Heart right ventricle (tissue), 16 donors: ENCODE results near the gene SCTR. TPM values are rescaled to one million over a fixed set of nuclear protein-coding genes. Genes with fewer than 3 reads are reported as not detected.

Experiments
- ATAC-seq, 8 donors: fragments of 200-7000 bp; cut with Tn5 transposase; one replicate each; pipeline ENCODE4 v1.9.1; 2020; ENCODE audit warnings: mild to moderate bottlenecking in 8 of 8, moderate library complexity in 8 of 8, moderate number of reproducible peaks in 1 of 8
- DNase-seq, 2 donors: peaks; one replicate each; pipeline ENCODE4 v3.0.0-alpha.2; 2020
- H3K27ac ChIP-seq, 10 donors: fragments of 200-600 bp; sonication (generic) in 2 of 10; one replicate each; pipeline versions ENCODE4 v1.5.0 to v1.8.0; 2020 to 2022; ENCODE audit warnings: mild to moderate bottlenecking in 3 of 10
- H3K27me3 ChIP-seq, 7 donors: fragments of 200-600 bp; one replicate each; pipeline ENCODE4 v1.8.0; 2021 to 2022; ENCODE audit warnings: mild to moderate bottlenecking in 2 of 7
- H3K36me3 ChIP-seq, 9 donors: fragments of 200-600 bp; sonication (generic) in 1 of 9; one replicate each; pipeline versions ENCODE4 v1.5.0 to v1.8.0; 2020 to 2022; ENCODE audit warnings: mild to moderate bottlenecking in 2 of 9
- H3K4me1 ChIP-seq, 9 donors: fragments of 200-600 bp; sonication (generic) in 1 of 9; one replicate each; pipeline versions ENCODE4 v1.5.0 to v1.8.0; 2020 to 2022; ENCODE audit warnings: mild to moderate bottlenecking in 4 of 9
- H3K4me3 ChIP-seq, 10 donors: fragments of 200-600 bp; sonication (generic) in 2 of 10; one replicate each; pipeline versions ENCODE4 v1.5.0 to v1.8.0; 2020 to 2022; ENCODE audit warnings: mild to moderate bottlenecking in 7 of 10, moderate library complexity in 2 of 10
- H3K9me3 ChIP-seq, 11 donors: fragments of 200-600 bp in 10 of 11; sonication (generic) in 2 of 11; one replicate each; pipeline versions ENCODE4 v1.5.0 to v1.8.0; 2013 to 2022; ENCODE audit warnings: mild to moderate bottlenecking in 2 of 11, control low read depth in 1 of 11, moderate library complexity in 1 of 11
- WGBS, 2 donors: extraction: QIAGEN DNeasy Blood & Tissue Kit; methylation state at CpG; one replicate each; pipeline ENCODE4 v1.1.7; 2013; ENCODE audit warnings: inconsistent platforms in 1 of 2; 5-methylcytosine and 5-hydroxymethylcytosine counted together
- intact Hi-C, 10 donors: fragments of 100-400 bp; cut with DNase I; formaldehyde crosslinking; loops; one replicate each; pipeline versions ENCODE4 v1.11.1 to v1.14.2; 2022
- polyA plus RNA-seq, 2 donors: library from polyadenylated mRNA; stranded (reverse); fragments of 200-250 nt; gene quantifications; one replicate each; pipeline ENCODE4 v1.2.3, GENCODE V29; 2013
- total RNA-seq, 10 donors: library from RNA; stranded (reverse); fragmentation: NEBNext Ultra II Directional in 3 of 10; extraction: Animal tissue kit (Norgen Biotek cat#: 25700) in 3 of 10; gene quantifications; one replicate each; pipeline versions ENCODE4 v1.2.1 to v1.2.4, GENCODE V29; 2021 to 2023
- TF ChIP-seq, protein P1 (sequence below), 9 donors: fragments of 200-600 bp; sonication (generic) in 2 of 9; IDR thresholded peaks; one replicate each; pipeline versions ENCODE4 v1.5.0 to v1.8.0; 2021 to 2022; ENCODE audit warnings: antibody characterized with exemption in 9 of 9, mild to moderate bottlenecking in 5 of 9, moderate library complexity in 1 of 9
- donor health status: Arrhythmogenic right ventricular cardiomyopathy.
- donor health status: ischemic (EF 13 %, LVEDD 7.1; RV severe dilation, severe dysfunction).
- donor health status: healthy with polysubstance abuse.
- donor health status: DM: no; HTN: yes; CAD: no.
- donor health status: DM: no; HTN: no; CAD: no.
- donor health status: ischemic (EF 25% LVEDD 6.9; RV normal size, moderate dysfunction).
- donor health status: ischemic (EF 25% LVEDD 5.7; RV mildly dilated, moderate dysfunction).
- donor health status: healthy.
- donor health status: DM: yes; HTN: yes; CAD: no.
- donor health status: Ischemic cardiomyopathy.
- donor health status: ischemic (EF 35%, LVEDD 5.7; RV mildly dilated, moderate dysfunction).
- donor health status: nonischemic (EF 11% LVEDD 7.7; RV severe dilation, severe dysfunction).
- donor health status: DM: yes; HTN: yes; CAD: no.
- donor health status: PGD.
- donor health status: ischemic (EF 29% LVEDD 5.4; RV normal size, mild dysfunction).
- donor health status: nonischemic (EF 23%, LVEDD 6.1; RV moderate dilation, normal function).

The SCTR gene
- total and polyA plus RNA-seq, 12 donors, result 0.10 to 1.4 (median 0.57) TPM; not detected in 2

DNA sequence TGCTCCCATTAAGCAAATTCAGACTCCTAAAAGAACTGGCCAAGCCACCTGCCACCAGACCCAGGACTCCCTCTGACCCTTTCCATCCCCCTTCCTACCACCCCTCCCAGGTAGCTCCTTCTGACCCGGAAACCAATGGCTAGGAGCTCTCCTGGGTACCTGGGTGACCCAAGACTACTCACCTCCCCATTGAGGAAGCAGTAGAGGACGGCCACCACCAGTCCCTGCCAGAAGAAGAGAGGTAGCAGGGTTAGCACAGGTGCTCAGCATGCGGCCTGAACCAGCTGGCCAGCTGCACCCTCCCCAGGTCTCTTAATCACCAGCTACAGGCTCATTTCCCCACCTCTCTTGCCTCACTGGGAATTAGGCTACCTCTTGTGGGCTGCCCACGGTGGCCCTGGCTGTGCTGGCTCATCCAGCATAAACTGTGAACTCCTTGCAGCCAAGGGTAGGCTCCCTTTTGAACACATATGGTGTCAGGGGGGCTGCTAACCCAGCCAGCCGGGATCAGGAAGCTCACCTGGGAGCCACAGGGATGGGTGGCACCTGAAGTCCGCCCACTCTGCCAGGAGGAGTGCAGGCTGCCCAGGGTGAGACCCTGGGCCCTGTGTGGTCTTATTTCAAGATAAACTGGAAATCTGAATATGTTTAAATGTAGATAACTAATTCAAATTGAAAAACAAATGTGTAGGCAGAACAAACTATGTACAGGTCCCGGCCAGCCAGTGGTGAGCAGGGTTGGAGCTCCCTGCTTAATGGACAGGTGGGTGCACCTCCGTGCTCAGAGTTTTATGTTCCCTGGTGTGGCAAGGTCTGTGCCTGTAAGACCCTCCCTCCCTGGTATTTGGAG lies 82.7 kb downstream of the SCTR start:
- Histone ChIP-seq H3K9me3 (no peaks in the 10 kb centered on the region), H3K4me1 (no peaks in the 10 kb centered on the region), H3K36me3 (no peaks in the 10 kb centered on the region), H3K27ac (no peak overlapping the region), H3K4me3 (no peak overlapping the region), H3K27me3 (peaks cover 0 to 5% (median 0%) of the 10 kb centered on the region in 7 donors)
- intact Hi-C loops, result no loop called here
- WGBS, 2 donors, result 90% methylated on average over 8 of the region's 8 CpGs
- TF ChIP-seq, protein P1, sequence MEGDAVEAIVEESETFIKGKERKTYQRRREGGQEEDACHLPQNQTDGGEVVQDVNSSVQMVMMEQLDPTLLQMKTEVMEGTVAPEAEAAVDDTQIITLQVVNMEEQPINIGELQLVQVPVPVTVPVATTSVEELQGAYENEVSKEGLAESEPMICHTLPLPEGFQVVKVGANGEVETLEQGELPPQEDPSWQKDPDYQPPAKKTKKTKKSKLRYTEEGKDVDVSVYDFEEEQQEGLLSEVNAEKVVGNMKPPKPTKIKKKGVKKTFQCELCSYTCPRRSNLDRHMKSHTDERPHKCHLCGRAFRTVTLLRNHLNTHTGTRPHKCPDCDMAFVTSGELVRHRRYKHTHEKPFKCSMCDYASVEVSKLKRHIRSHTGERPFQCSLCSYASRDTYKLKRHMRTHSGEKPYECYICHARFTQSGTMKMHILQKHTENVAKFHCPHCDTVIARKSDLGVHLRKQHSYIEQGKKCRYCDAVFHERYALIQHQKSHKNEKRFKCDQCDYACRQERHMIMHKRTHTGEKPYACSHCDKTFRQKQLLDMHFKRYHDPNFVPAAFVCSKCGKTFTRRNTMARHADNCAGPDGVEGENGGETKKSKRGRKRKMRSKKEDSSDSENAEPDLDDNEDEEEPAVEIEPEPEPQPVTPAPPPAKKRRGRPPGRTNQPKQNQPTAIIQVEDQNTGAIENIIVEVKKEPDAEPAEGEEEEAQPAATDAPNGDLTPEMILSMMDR (IDR thresholded peaks at IDR 0.05), result no peak
- ATAC-seq (peak in 1 of 8 donors; percentile 23), DNase-seq (no peak)

DNA sequence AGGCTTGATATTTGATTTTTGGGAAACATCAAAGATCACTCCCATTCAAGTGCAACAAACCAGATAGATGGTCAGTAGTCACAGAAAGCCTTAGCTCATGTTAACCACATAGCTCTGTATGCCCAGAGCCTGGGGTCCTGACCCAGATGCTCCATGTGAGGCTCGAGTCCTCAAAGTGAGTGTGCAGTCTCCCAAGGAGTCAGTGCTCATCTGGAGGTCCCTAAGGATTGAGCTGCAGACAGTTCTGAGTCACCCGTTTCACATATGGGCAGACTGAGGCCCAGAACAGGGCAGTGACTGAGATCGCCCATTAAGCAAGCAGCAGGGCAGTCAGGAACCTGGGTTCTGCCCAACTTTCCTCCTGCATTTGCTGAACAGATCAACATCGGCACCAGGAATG lies 83.4 kb downstream of the SCTR start:
- H3K9me3 ChIP-seq, result no peaks in the 10 kb centered on the region
- no peaks in the 10 kb centered on the region for H3K36me3 ChIP-seq
- H3K4me1 ChIP-seq, result no peaks in the 10 kb centered on the region
- DNase-seq (no peak), ATAC-seq (no peak)
- H3K27me3 ChIP-seq, result no peaks in the 10 kb centered on the region
- intact Hi-C loops, result no loop called here
- H3K27ac ChIP-seq, result no peak overlapping the region
- TF ChIP-seq, protein P1 (IDR thresholded peaks at IDR 0.05), result no peak
- no peak overlapping the region for H3K4me3 ChIP-seq
- WGBS, 2 donors, result 87 to 92% methylated on average over 4 of the region's 4 CpGs

DNA sequence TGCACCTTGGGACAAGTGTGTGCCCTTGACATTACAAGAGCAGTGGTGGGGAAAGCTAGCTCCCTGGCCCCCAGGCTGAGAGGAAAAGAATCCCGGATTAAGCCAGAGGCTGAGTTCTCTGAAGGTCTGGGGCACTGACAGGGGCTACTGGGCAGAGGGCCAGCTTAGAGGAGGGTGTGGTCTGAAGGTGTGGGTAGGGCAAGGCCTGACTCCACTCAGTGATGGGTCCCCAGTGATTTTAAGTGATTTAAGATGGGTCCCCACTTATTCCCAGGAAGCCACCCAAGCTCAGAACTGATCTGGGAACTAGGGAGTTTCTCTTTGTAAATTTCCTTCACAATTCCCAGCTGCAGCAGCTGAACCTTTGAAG lies 83.8 kb downstream of the SCTR start:
- intact Hi-C loops, result no loop called here
- WGBS, 2 donors, result 27 to 59% methylated on average over 1 of the region's 1 CpG
- ATAC-seq (peak in 1 of 8 donors; percentile 27), DNase-seq (no peak)
- Histone ChIP-seq H3K4me3 (no peak overlapping the region), H3K9me3 (no peaks in the 10 kb centered on the region), H3K27me3 (no peaks in the 10 kb centered on the region), H3K36me3 (no peaks in the 10 kb centered on the region), H3K27ac (no peak overlapping the region), H3K4me1 (no peaks in the 10 kb centered on the region)
- TF ChIP-seq, protein P1 (IDR thresholded peaks at IDR 0.05), result no peak

DNA sequence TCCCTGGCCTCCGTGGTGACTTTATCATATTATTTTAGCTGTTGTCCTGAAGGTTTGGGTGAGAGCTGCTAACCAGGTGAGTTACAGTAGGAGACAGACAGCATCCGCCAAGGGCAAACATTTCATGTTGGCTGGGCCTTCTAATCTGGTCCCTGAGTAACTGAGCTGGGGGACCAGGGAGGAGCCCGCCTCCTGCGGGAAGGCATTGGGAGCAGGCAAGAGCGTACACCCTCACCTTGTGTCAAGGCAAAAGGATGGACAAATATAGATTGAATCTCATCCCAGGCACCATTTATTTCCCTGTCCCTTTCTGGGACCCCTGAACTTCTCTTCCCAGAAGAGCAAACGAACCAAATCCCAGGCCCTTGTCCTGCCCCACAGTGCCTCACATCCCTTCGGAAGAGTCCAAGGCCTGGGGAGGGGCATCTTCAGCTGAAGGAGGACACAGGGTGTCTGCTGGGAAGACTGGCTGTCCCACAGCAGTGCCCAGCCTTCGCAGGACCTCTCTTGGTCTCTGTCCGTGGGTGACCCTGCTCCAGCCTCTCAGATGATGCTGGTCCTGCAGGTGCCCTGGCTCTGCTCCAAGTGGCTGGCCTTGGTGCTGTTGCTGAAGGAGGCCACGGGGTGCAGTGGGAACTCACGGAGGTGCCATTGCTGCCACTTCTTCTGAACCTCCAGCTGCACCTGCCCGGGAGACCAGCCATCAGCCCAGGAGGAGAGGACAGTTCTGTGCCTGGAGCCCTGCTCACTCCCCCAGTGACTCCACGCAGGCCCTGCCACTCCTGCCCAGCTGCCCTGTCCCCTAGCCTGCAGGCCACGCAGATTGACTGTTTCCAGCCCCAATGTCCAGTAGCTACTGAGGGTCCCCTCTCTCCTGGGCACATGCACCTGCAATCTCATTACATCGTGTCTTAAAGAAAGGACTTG lies 84.4 kb downstream of the SCTR start:
- TF ChIP-seq, protein P1 (IDR thresholded peaks at IDR 0.05), result no peak
- H3K4me3 ChIP-seq, result no peak overlapping the region
- H3K9me3 ChIP-seq, result no peaks in the 10 kb centered on the region
- ATAC-seq (peak in 3 of 8 donors; percentile 14 to 51 (median 16)), DNase-seq (no peak)
- WGBS, 2 donors, result 86 to 89% methylated on average over 15 of the region's 15 CpGs
- no peaks in the 10 kb centered on the region for H3K36me3 ChIP-seq
- no peaks in the 10 kb centered on the region for H3K4me1 ChIP-seq
- H3K27me3 ChIP-seq, result no peaks in the 10 kb centered on the region
- H3K27ac ChIP-seq, result no peak overlapping the region
- intact Hi-C loops, result no loop called here
